ENCODE data around the gene TRNP1.
"Not testable (repeated sequence)": the region's sequence is repeated elsewhere in the genome, so short reads cannot be mapped to it uniquely, and the experiment has no call there.

Gene TRNP1

GRCh38 chr1:26976621-26977510 lies 16.6 kb upstream of the TRNP1 start:
- DNase-seq = no peak

GRCh38 chr1:26978901-26979300 lies 14.6 kb upstream of the TRNP1 start:
- no peak for DNase-seq

DNA sequence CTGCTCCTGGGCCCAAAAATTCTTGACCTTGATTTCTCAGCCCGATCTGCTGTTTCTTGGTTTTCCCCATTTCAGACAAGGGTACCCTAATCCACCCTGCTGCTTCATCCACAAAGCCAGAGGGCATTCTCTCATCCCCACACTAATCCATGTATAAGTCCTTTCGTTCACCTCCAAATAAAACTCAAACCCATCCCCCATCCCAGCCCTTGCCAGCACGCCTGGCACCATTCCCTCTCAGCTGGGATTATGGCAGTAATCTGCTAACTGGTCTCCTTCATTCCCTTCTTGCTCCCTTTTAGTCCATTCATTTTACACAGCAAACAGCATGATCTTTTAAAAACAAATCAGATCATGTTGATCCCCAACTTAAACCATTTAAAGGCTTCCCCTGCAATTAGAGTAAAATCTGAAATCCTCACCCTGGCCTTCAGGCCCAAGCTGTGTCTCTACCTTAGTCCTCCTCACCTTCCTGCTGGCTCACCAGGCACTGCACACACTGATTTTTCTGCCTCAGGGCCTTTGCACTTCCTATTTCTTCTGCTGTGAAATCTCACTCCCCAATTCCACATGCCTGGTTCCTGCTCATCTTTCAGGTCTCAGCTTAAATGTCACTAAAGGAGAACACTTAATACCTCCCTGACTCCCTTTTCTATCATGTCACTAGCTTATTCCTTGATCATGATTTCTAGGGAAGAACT lies 12.2 kb upstream of the TRNP1 start:
- DNase-seq = no peak

GRCh38 chr1:26983863-26984262 lies 9.6 kb upstream of the TRNP1 start:
- DNase-seq = no peak

- DNase-seq = no peak
Observed at GRCh38 chr1:26984291-26984690, 9.2 kb upstream of the TRNP1 start.

GRCh38 chr1:26986658-26987057 lies 6.8 kb upstream of the TRNP1 start:
- DNase-seq = no peak

GRCh38 chr1:26989403-26990109 lies 3.9 kb upstream of the TRNP1 start:
- not testable (repeated sequence) for DNase-seq

GRCh38 chr1:26991310-26992116 lies 2.0 kb upstream of the TRNP1 start:
- no peak for DNase-seq

- DNase-seq = peak; percentile 28
Observed at GRCh38 chr1:26994020-26994786, 711 bp downstream of the TRNP1 start.

DNA sequence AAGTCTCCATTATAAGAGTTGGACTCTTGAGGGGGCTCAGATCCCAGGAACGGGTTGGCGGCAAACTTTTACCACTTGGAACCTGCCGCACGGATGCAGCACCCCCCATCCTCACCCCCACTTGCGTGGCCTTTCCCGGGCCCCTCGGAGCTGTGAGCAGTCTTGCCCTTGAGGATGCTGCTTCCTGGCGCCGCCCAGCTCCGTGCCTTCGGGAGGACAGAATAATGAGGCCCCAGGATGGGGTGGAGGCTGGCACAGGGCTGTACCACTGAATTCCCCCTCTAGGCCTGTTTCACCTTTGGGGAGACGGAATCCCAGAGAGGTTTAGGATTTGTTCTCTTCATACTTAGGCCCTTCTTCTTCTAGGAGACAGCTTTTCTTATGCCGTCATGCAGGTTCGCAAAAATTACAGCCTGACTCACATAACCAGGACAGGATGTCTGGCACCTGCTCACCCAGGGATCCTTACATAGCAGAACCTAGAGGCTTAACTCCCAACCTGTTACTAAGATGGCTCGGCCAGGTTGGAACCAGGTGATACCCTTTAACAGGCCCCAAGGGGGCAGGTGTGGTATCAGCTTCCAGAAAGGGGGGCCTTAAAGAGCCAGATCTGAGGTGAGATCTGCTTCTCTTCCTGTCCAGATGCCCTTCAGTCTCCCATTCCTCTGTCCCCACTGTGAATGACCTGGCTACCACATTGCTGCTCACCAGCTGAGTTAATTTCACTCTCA lies 1.5 kb downstream of the TRNP1 start:
- no peak for DNase-seq

GRCh38 chr1:26996024-26996423 lies 2.5 kb downstream of the TRNP1 start:
- no peak for DNase-seq

DNA sequence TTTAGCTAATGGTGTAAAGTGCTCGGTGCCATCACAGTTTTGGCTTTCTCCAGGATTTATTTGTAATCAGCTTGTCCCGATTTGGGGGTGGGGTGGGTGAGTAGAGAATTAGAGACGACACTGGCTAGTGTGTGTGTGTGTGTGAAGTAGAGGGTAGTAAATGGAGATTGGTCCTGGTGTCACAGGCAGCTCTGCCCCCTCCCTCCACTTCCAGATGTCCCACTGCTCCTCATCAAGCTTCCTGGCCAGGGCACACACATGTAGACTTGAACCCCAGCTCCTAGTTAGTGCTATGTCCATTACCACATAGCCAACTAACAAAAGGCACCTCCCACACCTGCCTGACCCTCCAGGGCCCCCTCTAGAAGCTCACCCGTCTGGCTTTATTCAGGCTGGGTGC lies 3.2 kb downstream of the TRNP1 start:
- no peak for DNase-seq

- no peak for DNase-seq
Observed at GRCh38 chr1:26998429-26999300, 5.2 kb downstream of the TRNP1 start.

GRCh38 chr1:26999440-26999987 lies 6.0 kb downstream of the TRNP1 start:
- DNase-seq = no peak

DNA sequence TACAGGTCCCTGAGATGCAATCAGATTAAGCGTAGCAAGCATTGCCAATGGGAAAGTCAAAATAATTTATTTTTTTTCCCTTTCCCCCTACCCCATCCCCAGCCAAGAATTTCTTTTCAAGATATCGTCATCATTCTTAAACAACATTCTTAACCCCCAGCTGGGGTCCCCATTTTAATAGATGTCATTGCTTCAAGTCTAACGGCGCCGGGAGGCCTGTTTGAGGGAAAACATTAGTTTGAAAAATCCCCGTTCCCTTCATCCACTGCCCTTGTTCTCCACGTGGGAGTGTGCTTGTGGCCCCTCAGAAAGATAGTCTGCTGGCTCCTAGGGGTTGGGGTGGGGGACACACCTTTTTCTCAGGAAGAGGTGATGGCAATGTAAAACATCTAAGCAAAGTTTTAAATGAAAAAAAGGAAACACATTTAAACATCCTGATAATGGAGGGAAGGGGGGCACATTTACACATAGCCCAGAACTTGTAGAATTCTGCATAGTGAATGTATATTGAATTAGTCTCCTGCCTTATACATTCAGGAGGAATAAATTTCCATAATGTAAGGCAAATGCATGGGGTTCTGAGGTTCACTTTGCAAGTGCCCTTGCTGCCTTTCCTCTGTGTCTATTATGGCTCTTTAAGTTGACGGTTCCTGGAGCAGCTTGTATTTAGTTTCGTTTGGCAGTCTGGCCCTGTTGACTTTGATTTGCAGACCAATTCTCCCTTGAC lies 6.8 kb downstream of the TRNP1 start:
- DNase-seq = no peak

- DNase-seq = no peak
Observed at GRCh38 chr1:27000817-27001460, 7.4 kb downstream of the TRNP1 start.

- DNase-seq = no peak
Observed at GRCh38 chr1:27001570-27002360, 8.3 kb downstream of the TRNP1 start.

Measured in activated CD4-positive, alpha-beta T cell treated with anti-CD3 and anti-CD28 coated beads, Interleukin-2, amount 50 U/mL, for 1 hour (primary cell).